Esophagus muscularis mucosa (tissue), 4 donors: Measurements from ENCODE around the gene ZNF320. TPM values are rescaled to one million over a fixed set of nuclear protein-coding genes. Genes with fewer than 3 reads are reported as not detected.
A peak's percentile ranks its signal among the peaks of the same experiment; 100 is the strongest.
"Not testable (repeated sequence)": the region's sequence is repeated elsewhere in the genome, so short reads cannot be mapped to it uniquely, and the experiment has no call there.

Experiments
- DNase-seq: peaks from one replicate; pipeline ENCODE4 v3.0.0-alpha.2; 2017; ENCODE audit errors: extremely low spot score
- H3K27ac ChIP-seq, 4 donors: fragments of 200-600 bp; sonication (generic); replicated peaks in 1 of 4; 1 replicate in 3 of 4; 2 replicates in 1 of 4; pipeline ENCODE4 v1.5.1; 2016 to 2019; ENCODE audit warnings: mild to moderate bottlenecking in 1 of 4
- H3K27me3 ChIP-seq, 4 donors: fragments of 200-600 bp; sonication (generic); one replicate each; pipeline versions ENCODE4 v1.5.1 to v1.6.0; 2016 to 2019
- H3K36me3 ChIP-seq, 4 donors: fragments of 200-600 bp; sonication (generic); one replicate each; pipeline ENCODE4 v1.5.1; 2016 to 2019
- H3K4me1 ChIP-seq, 4 donors: fragments of 200-600 bp; sonication (generic); one replicate each; pipeline ENCODE4 v1.5.1; 2016 to 2019
- H3K4me3 ChIP-seq, 4 donors: fragments of 200-600 bp; sonication (generic); 1 replicate in 2 of 4; 2 replicates in 2 of 4; pipeline ENCODE4 v1.5.1; 2016 to 2019; ENCODE audit warnings: mild to moderate bottlenecking in 4 of 4, moderate library complexity in 1 of 4
- H3K9me3 ChIP-seq, 4 donors: fragments of 200-600 bp; sonication (generic); 1 replicate in 3 of 4; 2 replicates in 1 of 4; pipeline ENCODE4 v1.5.1; 2016 to 2019
- POLR2A ChIP-seq: fragments of 450-650 bp; IDR thresholded peaks from one replicate; pipeline ENCODE4 v1.6.1; 2017; ENCODE audit warnings: antibody characterized with exemption, moderate library complexity, mild to moderate bottlenecking, low read depth
- POLR2AphosphoS5 ChIP-seq, 2 donors: sonication (generic); formaldehyde crosslinking; IDR thresholded peaks; one replicate each; pipeline ENCODE4 v1.6.1; 2017; ENCODE audit warnings: antibody characterized with exemption in 2 of 2
- WGBS: methylation state at CpG from one replicate; pipeline ENCODE4 v1.1.5; 2018; 5-methylcytosine and 5-hydroxymethylcytosine counted together
- intact Hi-C: fragments of 100-400 bp; cut with DNase I; formaldehyde crosslinking; loops from one replicate; pipeline ENCODE4 v1.15.1; 2023
- small RNA-seq, 3 donors: library from RNA; depleted of rRNA; stranded (forward); fragments of <200 nt; gene quantifications; one replicate each; pipeline ENCODE3, GENCODE V24; 2016
- total RNA-seq, 4 donors: library from RNA; depleted of rRNA; stranded (reverse); fragments of >200 nt; gene quantifications; one replicate each; pipeline versions ENCODE4 v1.1.0 to v1.2.1, GENCODE V29; 2016

The ZNF320 gene
- total RNA-seq, 4 donors from 2014 or later: 4.2 to 11.6 (median 10.2) TPM

GRCh38 chr19:52857378-52858191 lies 39.9 kb downstream of the ZNF320 start, which contains the start of gene ZNF468:
Gene ZNF468, minus strand, starts transcription at chr19:52857619. Its CDS starts 3,347 bp downstream, at chr19:52854272.
- peaks cover 0 to 15% (median 14%) of the 10 kb centered on the region in 4 donors for H3K4me1 ChIP-seq
- peaks cover 14 to 18% (median 15%) of the 10 kb centered on the region in 4 donors for H3K36me3 ChIP-seq
- H3K9me3 ChIP-seq, H3K27me3 ChIP-seq: not testable (repeated sequence)
- WGBS: 4% methylated on average over 37 of the region's 43 CpGs
- peak; percentile 94 for DNase-seq
- TF ChIP-seq POLR2A (peak; percentile 29), POLR2AphosphoS5 (IDR thresholded peaks at IDR 0.05) (peak; percentile 65 to 89)
- H3K4me3 ChIP-seq: peak within 1 kb of the TSS; percentile 67 to 75 (median 70)
- H3K27ac ChIP-seq: peak within 1 kb of the TSS; percentile 67 to 82 (median 77)
- intact Hi-C loops: loop anchor here (5.0 kb wide), 1 partner anchor 35 kb away; the partner anchor contains the start of gene ZNF28

- 5% methylated on average over 18 of the region's 31 CpGs for WGBS
- Histone ChIP-seq H3K4me1 (peaks cover 0 to 15% (median 14%) of the 10 kb centered on the region in 4 donors), H3K36me3 (peaks cover 18 to 26% (median 23%) of the 10 kb centered on the region in 4 donors), H3K4me3 (peak overlapping the region; percentile 67 to 75 (median 70)), H3K27ac (peak overlapping the region; percentile 67 to 82 (median 77))
- intact Hi-C loops: loop anchor here (5.0 kb wide), 1 partner anchor 34 kb away; the partner anchor contains the start of gene ZNF28
- not testable (repeated sequence) for H3K27me3 ChIP-seq, H3K9me3 ChIP-seq, DNase-seq
These were observed 40.7 kb downstream of the ZNF320 start for GRCh38 chr19:52856540-52857377.

Small RNA genes within 50 kb of the gene (small RNA-seq; reads per million reads assigned to genes)
- gene ZNF320: 0 to 0.51 (median 0) reads per million in 3 donors

Other genes with a start within 250 kb of the ZNF320 start
- gene ZNF611, start 162.6 kb downstream of the ZNF320 start, total RNA-seq: 1 to 10 TPM; 7.3 to 9.6 (median 7.6) TPM
- 10 to 100 TPM in 1 of 4 donors, 1 to 10 TPM in 3; 4.8 to 15.0 (median 5.5) TPM for gene ZNF600, start 110.8 kb downstream of the ZNF320 start, total RNA-seq
- gene ZNF28, start 76.0 kb downstream of the ZNF320 start, total RNA-seq: 10 to 100 TPM in 3 of 4 donors, 1 to 10 TPM in 1; 5.9 to 15.0 (median 11.0) TPM
- 10 to 100 TPM in 2 of 4 donors, 1 to 10 TPM in 2; 7.5 to 13.3 (median 11.0) TPM for gene ZNF468, start 40.0 kb downstream of the ZNF320 start, total RNA-seq
- 1 to 10 TPM; 2.5 to 3.7 (median 3.1) TPM for gene ZNF888, start 25.8 kb upstream of the ZNF320 start, total RNA-seq
- 10 to 100 TPM in 1 of 4 donors, 1 to 10 TPM in 3; 4.0 to 12.9 (median 6.0) TPM for gene ZNF816, start 65.2 kb upstream of the ZNF320 start, total RNA-seq
- gene ERVV-1, start 116.3 kb upstream of the ZNF320 start, total RNA-seq: not detected
- gene ERVV-2, start 147.1 kb upstream of the ZNF320 start, total RNA-seq: not detected
- gene ZNF160, start 205.8 kb upstream of the ZNF320 start, total RNA-seq: 10 to 100 TPM; 25.3 to 40.3 (median 27.1) TPM
- 10 to 100 TPM in 3 of 4 donors, 1 to 10 TPM in 1; 9.1 to 18.1 (median 13.4) TPM for gene ZNF415, start 235.3 kb upstream of the ZNF320 start, total RNA-seq